CD4-positive, alpha-beta T cell (primary cell): ENCODE measurements around the gene SCLT1. TPM values are rescaled to one million over a fixed set of nuclear protein-coding genes. Genes with fewer than 3 reads are reported as not detected.

Source experiments
- ATAC-seq: fragments of 200-7000 bp; cut with Tn5 transposase; one replicate; pipeline ENCODE4 v1.10.0; 2022; ENCODE audit warnings: mild to moderate bottlenecking; ENCODE audit not compliant: poor library complexity
- CTCF ChIA-PET: fragments of 350-600 bp; sonication (Branson Sonifier 250); formaldehyde crosslinking; loops from one replicate; lab custom pipeline; 2021; ENCODE audit warnings: antibody characterized with exemption, inconsistent platforms; lab: Charles Lee
- POLR2A ChIA-PET: fragments of 350-600 bp; sonication (Branson Sonifier 250); formaldehyde crosslinking; loops from one replicate; lab custom pipeline; 2021; ENCODE audit warnings: antibody characterized with exemption, inconsistent platforms; lab: Charles Lee
- DNase-seq, 14 experiments: peaks; one replicate each; pipeline ENCODE4 v3.0.0-alpha.2; 2013 to 2020; ENCODE audit warnings: mixed read lengths in 2 of 14
- H3K27ac ChIP-seq, 2 donors: one replicate each; pipeline versions ENCODE4 v1.5.1 to v1.7.0; 2013; ENCODE audit warnings: low read length in 2 of 2, low read depth in 1 of 2, mild to moderate bottlenecking in 1 of 2
- H3K27me3 ChIP-seq, 2 experiments: 1 replicate in 1 of 2; 2 replicates in 1 of 2; pipeline versions ENCODE4 v1.6.1 to v1.7.0; 2013; ENCODE audit warnings: low read length in 2 of 2, control low read depth in 1 of 2, mild to moderate bottlenecking in 1 of 2, moderate library complexity in 1 of 2; ENCODE audit not compliant: insufficient read depth in 2 of 2, control insufficient read depth in 1 of 2
- H3K36me3 ChIP-seq: one replicate; pipeline ENCODE4 v1.6.1; 2013; ENCODE audit warnings: low read length, control low read depth; ENCODE audit not compliant: insufficient read depth
- H3K4me1 ChIP-seq: one replicate; pipeline ENCODE4 v1.6.1; 2013; ENCODE audit warnings: low read length, control low read depth; ENCODE audit not compliant: insufficient read depth
- H3K4me3 ChIP-seq: one replicate; pipeline ENCODE4 v1.5.1; 2013; ENCODE audit warnings: mild to moderate bottlenecking, low read length, moderate library complexity
- H3K9me3 ChIP-seq, 2 experiments: 1 replicate in 1 of 2; 2 replicates in 1 of 2; pipeline versions ENCODE4 v1.6.1 to v1.7.0; 2013; ENCODE audit warnings: low read length in 2 of 2, mild to moderate bottlenecking in 2 of 2, control low read depth in 1 of 2, moderate library complexity in 1 of 2; ENCODE audit not compliant: control insufficient read depth in 1 of 2, insufficient read depth in 1 of 2
- H3K27ac Mint-ChIP-seq: one replicate; pipeline ENCODE4 v1.8.0; 2020; ENCODE audit warnings: mixed read lengths
- H3K27me3 Mint-ChIP-seq: one replicate; pipeline ENCODE4 v1.8.0; 2021; ENCODE audit warnings: mixed read lengths
- H3K36me3 Mint-ChIP-seq: one replicate; pipeline ENCODE4 v1.8.0; 2021; ENCODE audit warnings: low read depth, mixed read lengths
- H3K4me1 Mint-ChIP-seq: one replicate; pipeline ENCODE4 v1.8.0; 2021; ENCODE audit warnings: low read depth, mixed read lengths
- H3K4me3 Mint-ChIP-seq: one replicate; pipeline ENCODE4 v1.8.0; 2020; ENCODE audit warnings: mild to moderate bottlenecking, mixed read lengths
- H3K9me3 Mint-ChIP-seq: one replicate; pipeline ENCODE4 v1.8.0; 2020; ENCODE audit warnings: mixed read lengths
- CTCF ChIP-seq: fragments of 200-600 bp; IDR thresholded peaks from one replicate; pipeline ENCODE4 v1.8.0; 2022; ENCODE audit warnings: antibody characterized with exemption, mild to moderate bottlenecking
- intact Hi-C, 2 experiments: fragments of 100-400 bp; cut with DNase I in 1 of 2; cut with micrococcal nuclease in 1 of 2; formaldehyde crosslinking; loops; one replicate each; pipeline versions ENCODE4 v1.15.1 to v1.9.0; 2023 to 2025; cut with DNase I, micrococcal nuclease
- total RNA-seq, 174 experiments: library from RNA in 2 of 174; stranded (reverse) in 2 of 174; gene quantifications; one replicate each; pipeline ENCODE4 v1.2.3 and lab custom pipeline; 2021 to 2026

The SCLT1 gene
- total RNA-seq, 2 experiments from 2014 or later: 21.8 to 21.9 TPM

GRCh38 chr4:128856246-128856645 is 237.1 kb downstream of the SCLT1 start:
- no peak for ATAC-seq
- Mint-ChIP-seq H3K9me3 (no peaks in the 10 kb centered on the region), H3K4me1 (peaks cover 57% of the 10 kb centered on the region), H3K4me3 (no peak overlapping the region), H3K36me3 (peaks cover 95% of the 10 kb centered on the region), H3K27me3 (no peaks in the 10 kb centered on the region), H3K27ac (peak overlapping the region; percentile 53)
- TF ChIP-seq CTCF: no peak
- Histone ChIP-seq H3K4me3 (no peak overlapping the region), H3K4me1 (peaks cover 19% of the 10 kb centered on the region), H3K9me3 (no peaks in the 10 kb centered on the region), H3K27ac (no peak overlapping the region), H3K27me3 (no peaks in the 10 kb centered on the region), H3K36me3 (peaks cover 87% of the 10 kb centered on the region)
- no peak for DNase-seq
- intact Hi-C loops: no loop called here
- ChIA-PET CTCF (interaction anchor here (0.5 kb wide), 1 partner anchor 11 kb away, joined by 3 read pairs; no protein-coding TSS in a partner anchor), POLR2A (interaction anchor here (3.2 kb wide), 1 partner anchor 44 kb away, joined by 16 read pairs; no protein-coding TSS in a partner anchor)

GRCh38 chr4:128855621-128856020 is 237.7 kb downstream of the SCLT1 start:
- Mint-ChIP-seq H3K9me3 (no peaks in the 10 kb centered on the region), H3K27ac (no peak overlapping the region), H3K4me1 (peaks cover 52% of the 10 kb centered on the region), H3K36me3 (peaks cover 95% of the 10 kb centered on the region), H3K27me3 (no peaks in the 10 kb centered on the region), H3K4me3 (no peak overlapping the region)
- CTCF ChIA-PET: interaction anchor here (0.7 kb wide), 1 partner anchor 14 kb away, joined by 3 read pairs; no protein-coding TSS in a partner anchor
- intact Hi-C loops: loop anchor here in 1 of 2 experiments (2.0 kb wide), 1 partner anchor 43 kb away; no protein-coding TSS in a partner anchor
- TF ChIP-seq CTCF: no peak
- no peaks in the 10 kb centered on the region for H3K9me3 ChIP-seq
- H3K27ac ChIP-seq: no peak overlapping the region
- ATAC-seq (no peak), DNase-seq (no peak)
- H3K4me3 ChIP-seq: no peak overlapping the region
- H3K27me3 ChIP-seq: no peaks in the 10 kb centered on the region
- peaks cover 15% of the 10 kb centered on the region for H3K4me1 ChIP-seq
- POLR2A ChIA-PET: interaction anchor here (3.2 kb wide), 1 partner anchor 43 kb away, joined by 16 read pairs; no protein-coding TSS in a partner anchor
- peaks cover 90% of the 10 kb centered on the region for H3K36me3 ChIP-seq

- CTCF ChIA-PET: no interaction called here
- DNase-seq (peak in 4 of 14 experiments; percentile 16 to 76 (median 54)), ATAC-seq (peak; percentile 91)
- Mint-ChIP-seq H3K4me3 (peak overlapping the region; percentile 17), H3K9me3 (no peaks in the 10 kb centered on the region), H3K36me3 (peaks cover 94% of the 10 kb centered on the region), H3K27ac (peak overlapping the region; percentile 72), H3K27me3 (no peaks in the 10 kb centered on the region), H3K4me1 (peaks cover 43% of the 10 kb centered on the region)
- intact Hi-C loops: loop anchor here in 1 of 2 experiments (2.0 kb wide), 1 partner anchor 42 kb away; no protein-coding TSS in a partner anchor
- Histone ChIP-seq H3K9me3 (no peaks in the 10 kb centered on the region), H3K27ac (peak overlapping the region; percentile 10 to 65), H3K36me3 (peaks cover 90% of the 10 kb centered on the region), H3K4me1 (peaks cover 15% of the 10 kb centered on the region), H3K4me3 (no peak overlapping the region), H3K27me3 (no peaks in the 10 kb centered on the region)
- no peak for TF ChIP-seq CTCF
- POLR2A ChIA-PET: interaction anchor here (0.6 to 3.2 kb wide), 4 partner anchors 8 to 566 kb away, joined by 3 to 16 read pairs (median 3); partner anchors contain the start of genes PGRMC2 and SCLT1
Observed at GRCh38 chr4:128854433-128854832, 238.9 kb downstream of the SCLT1 start.
